ENCODE results near the gene ATP13A1.

The ATP13A1 gene

DNA sequence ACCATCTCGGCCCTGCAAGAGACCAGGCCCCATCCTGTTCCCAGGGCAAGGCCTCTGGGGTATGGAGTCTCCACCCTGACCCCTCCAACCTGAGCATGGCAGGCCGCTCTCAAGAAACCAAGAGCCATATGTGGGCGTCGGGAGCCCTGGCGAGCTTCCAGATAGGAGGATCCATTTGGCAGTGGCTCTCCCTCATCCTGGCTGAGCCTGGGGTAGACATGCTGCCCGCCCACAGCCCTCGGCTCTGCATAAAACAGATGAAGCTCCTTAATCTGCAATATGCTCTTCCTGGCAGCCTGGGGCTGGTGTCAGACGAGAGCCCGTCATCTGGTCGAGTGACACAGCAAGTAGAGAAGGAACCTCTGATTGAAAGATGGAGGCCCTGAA, 6.1 kb downstream of the ATP13A1 start:
- peaks cover 24% of the 10 kb centered on the region for H3K4me1 Mint-ChIP-seq (ENCODE audit: low read depth)
- intact Hi-C loops (cut with micrococcal nuclease) = no loop called here

GRCh38 chr19:19656451-19657396, 6.8 kb downstream of the ATP13A1 start:
- Mint-ChIP-seq H3K9me3 (no peaks in the 10 kb centered on the region), H3K27me3 (no peaks in the 10 kb centered on the region), H3K36me3 (ENCODE audit: low read depth) (peaks cover 98% of the 10 kb centered on the region), H3K4me1 (ENCODE audit: low read depth) (peaks cover 24% of the 10 kb centered on the region), H3K4me3 (no peak overlapping the region), H3K27ac (no peak overlapping the region)
- intact Hi-C loops (cut with micrococcal nuclease) = no loop called here

More for the DNA sequence above, 6.1 kb downstream of the ATP13A1 start:
- H3K27me3 Mint-ChIP-seq = no peaks in the 10 kb centered on the region
- H3K9me3 Mint-ChIP-seq = no peaks in the 10 kb centered on the region
- H3K36me3 Mint-ChIP-seq (ENCODE audit: low read depth) = peaks cover 92% of the 10 kb centered on the region
- H3K27ac Mint-ChIP-seq = no peak overlapping the region
- no peak overlapping the region for H3K4me3 Mint-ChIP-seq

- H3K27me3 Mint-ChIP-seq = no peaks in the 10 kb centered on the region
- no peak overlapping the region for H3K4me3 Mint-ChIP-seq
- H3K9me3 Mint-ChIP-seq = no peaks in the 10 kb centered on the region
- peaks cover 98% of the 10 kb centered on the region for H3K36me3 Mint-ChIP-seq (ENCODE audit: low read depth)
- H3K4me1 Mint-ChIP-seq (ENCODE audit: low read depth) = peaks cover 21% of the 10 kb centered on the region
- H3K27ac Mint-ChIP-seq = no peak overlapping the region
- intact Hi-C loops (cut with micrococcal nuclease) = no loop called here
These were observed 7.7 kb downstream of the ATP13A1 start for GRCh38 chr19:19655641-19656343.

GRCh38 chr19:19655051-19655594, 8.4 kb downstream of the ATP13A1 start:
- no peak overlapping the region for H3K27ac Mint-ChIP-seq
- no peaks in the 10 kb centered on the region for H3K27me3 Mint-ChIP-seq
- H3K4me3 Mint-ChIP-seq = no peak overlapping the region
- H3K4me1 Mint-ChIP-seq (ENCODE audit: low read depth) = peaks cover 19% of the 10 kb centered on the region
- intact Hi-C loops (cut with micrococcal nuclease) = no loop called here
- H3K9me3 Mint-ChIP-seq = no peaks in the 10 kb centered on the region
- H3K36me3 Mint-ChIP-seq (ENCODE audit: low read depth) = peaks cover 100% of the 10 kb centered on the region

DNA sequence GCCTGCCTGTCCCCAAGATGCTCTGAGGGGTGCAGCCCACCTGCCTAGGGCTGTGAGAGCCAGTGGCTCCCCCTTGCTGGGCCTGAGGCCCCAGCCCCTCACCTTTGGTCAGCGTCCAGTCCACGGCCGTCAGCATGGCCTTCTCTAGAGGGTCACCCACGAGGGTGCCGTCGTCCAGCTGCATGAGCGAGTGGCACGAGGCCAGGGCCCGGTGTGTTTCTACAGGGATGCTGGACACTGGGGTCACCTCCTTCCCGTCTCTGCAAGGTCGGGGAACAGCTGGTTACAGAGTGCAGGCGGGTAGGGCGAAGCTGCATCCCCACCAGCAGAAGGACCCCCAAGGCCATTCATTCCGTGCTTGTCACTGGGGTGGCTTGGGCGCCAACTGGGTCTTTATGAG, 9.0 kb downstream of the ATP13A1 start:
- no peak overlapping the region for H3K27ac Mint-ChIP-seq
- intact Hi-C loops (cut with micrococcal nuclease) = no loop called here
- peaks cover 14% of the 10 kb centered on the region for H3K4me1 Mint-ChIP-seq (ENCODE audit: low read depth)
- peaks cover 100% of the 10 kb centered on the region for H3K36me3 Mint-ChIP-seq (ENCODE audit: low read depth)
- H3K27me3 Mint-ChIP-seq = no peaks in the 10 kb centered on the region
- H3K4me3 Mint-ChIP-seq = no peak overlapping the region
- H3K9me3 Mint-ChIP-seq = no peaks in the 10 kb centered on the region

- Mint-ChIP-seq H3K4me3 (no peak overlapping the region), H3K27me3 (no peaks in the 10 kb centered on the region), H3K27ac (no peak overlapping the region), H3K9me3 (no peaks in the 10 kb centered on the region), H3K4me1 (ENCODE audit: low read depth) (peaks cover 14% of the 10 kb centered on the region), H3K36me3 (ENCODE audit: low read depth) (peaks cover 100% of the 10 kb centered on the region)
- intact Hi-C loops (cut with micrococcal nuclease) = no loop called here
These were observed 9.8 kb downstream of the ATP13A1 start for GRCh38 chr19:19653597-19654147.

DNA sequence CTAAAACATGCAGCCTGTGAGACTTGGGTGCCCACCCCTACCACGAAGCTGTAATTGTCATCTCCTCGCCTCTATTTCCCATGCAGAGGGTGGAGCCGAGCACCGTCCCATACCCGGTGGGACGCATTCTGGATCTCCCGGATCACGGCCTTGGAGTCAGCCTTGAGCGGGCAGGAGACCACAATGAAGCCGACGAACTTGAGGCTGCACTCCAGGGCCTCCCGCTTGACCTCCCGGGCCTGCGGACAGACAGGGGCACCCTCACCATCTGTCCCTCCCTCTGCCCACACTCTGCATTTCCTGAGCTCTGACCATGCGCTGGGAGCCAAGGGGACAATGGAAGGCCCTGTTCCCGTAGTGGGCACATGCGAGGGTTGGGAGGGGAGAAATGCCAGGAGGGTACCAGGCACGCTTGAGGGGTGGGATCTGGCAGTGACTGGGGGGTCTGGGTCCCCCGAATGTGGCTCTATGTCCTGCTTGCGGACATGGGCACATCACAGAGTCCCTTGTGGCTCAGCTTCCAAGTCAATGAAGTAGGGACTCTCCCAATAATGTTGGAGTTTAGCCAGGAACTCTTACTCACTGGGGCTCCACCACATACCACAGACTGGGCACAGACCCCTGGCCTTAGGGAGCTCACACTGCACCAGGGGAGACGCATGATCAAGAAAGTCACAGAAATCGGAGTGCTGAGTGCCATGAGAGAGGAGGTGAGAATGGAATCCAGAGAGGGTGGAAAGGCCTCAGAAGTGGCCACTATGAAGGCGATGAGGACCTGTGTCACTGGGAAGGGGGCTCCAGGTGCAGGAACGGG, 10.8 kb downstream of the ATP13A1 start:
- intact Hi-C loops (cut with micrococcal nuclease) = no loop called here
- Mint-ChIP-seq H3K27me3 (no peaks in the 10 kb centered on the region), H3K4me1 (ENCODE audit: low read depth) (peaks cover 14% of the 10 kb centered on the region), H3K9me3 (no peaks in the 10 kb centered on the region), H3K27ac (no peak overlapping the region), H3K4me3 (no peak overlapping the region), H3K36me3 (ENCODE audit: low read depth) (peaks cover 100% of the 10 kb centered on the region)

GRCh38 chr19:19651076-19651475, 12.4 kb downstream of the ATP13A1 start:
- H3K36me3 Mint-ChIP-seq (ENCODE audit: low read depth) = peaks cover 100% of the 10 kb centered on the region
- intact Hi-C loops (cut with micrococcal nuclease) = no loop called here
- no peak overlapping the region for H3K27ac Mint-ChIP-seq
- no peaks in the 10 kb centered on the region for H3K9me3 Mint-ChIP-seq
- no peaks in the 10 kb centered on the region for H3K27me3 Mint-ChIP-seq
- H3K4me3 Mint-ChIP-seq = no peak overlapping the region
- peaks cover 14% of the 10 kb centered on the region for H3K4me1 Mint-ChIP-seq (ENCODE audit: low read depth)

- Mint-ChIP-seq H3K27me3 (no peaks in the 10 kb centered on the region), H3K9me3 (no peaks in the 10 kb centered on the region), H3K36me3 (ENCODE audit: low read depth) (peaks cover 100% of the 10 kb centered on the region), H3K27ac (no peak overlapping the region), H3K4me3 (no peak overlapping the region), H3K4me1 (ENCODE audit: low read depth) (peaks cover 14% of the 10 kb centered on the region)
- intact Hi-C loops (cut with micrococcal nuclease) = no loop called here
These were observed 13.1 kb downstream of the ATP13A1 start for GRCh38 chr19:19650331-19650730.

DNA sequence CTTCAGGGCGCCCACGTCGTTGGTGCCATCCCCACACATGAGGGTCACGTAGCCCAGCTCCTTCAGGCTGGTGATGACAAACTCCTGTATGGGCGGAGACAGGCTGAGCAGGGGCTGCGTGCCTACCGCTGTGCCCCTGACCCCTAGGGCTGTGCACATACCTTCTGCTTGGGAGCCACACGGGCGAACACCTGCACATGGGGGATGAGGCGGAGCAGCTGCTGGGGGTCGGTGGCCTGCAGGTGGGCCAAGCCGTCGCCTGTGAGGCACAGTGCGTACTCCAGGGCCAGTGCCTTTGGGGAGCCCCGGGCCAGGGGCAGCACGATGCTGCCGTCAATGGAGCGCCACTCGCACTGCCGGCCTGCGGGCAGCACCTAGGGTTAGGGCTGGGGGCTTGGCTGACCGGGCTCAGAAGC, 13.9 kb downstream of the ATP13A1 start:
- intact Hi-C loops (cut with micrococcal nuclease) = no loop called here
- Mint-ChIP-seq H3K27me3 (no peaks in the 10 kb centered on the region), H3K4me3 (no peak overlapping the region), H3K27ac (no peak overlapping the region), H3K4me1 (ENCODE audit: low read depth) (peaks cover 14% of the 10 kb centered on the region), H3K36me3 (ENCODE audit: low read depth) (peaks cover 100% of the 10 kb centered on the region), H3K9me3 (no peaks in the 10 kb centered on the region)

GRCh38 chr19:19649155-19649554, 14.3 kb downstream of the ATP13A1 start:
- Mint-ChIP-seq H3K36me3 (ENCODE audit: low read depth) (peaks cover 100% of the 10 kb centered on the region), H3K4me1 (ENCODE audit: low read depth) (peaks cover 14% of the 10 kb centered on the region)

GRCh38 chr19:19647037-19647835, 16.2 kb downstream of the ATP13A1 start:
- H3K4me3 Mint-ChIP-seq = no peak overlapping the region
- peaks cover 100% of the 10 kb centered on the region for H3K36me3 Mint-ChIP-seq (ENCODE audit: low read depth)
- peak overlapping the region; percentile 33 for H3K27ac Mint-ChIP-seq
- H3K9me3 Mint-ChIP-seq = no peaks in the 10 kb centered on the region
- no peaks in the 10 kb centered on the region for H3K27me3 Mint-ChIP-seq
- intact Hi-C loops (cut with micrococcal nuclease) = no loop called here
- H3K4me1 Mint-ChIP-seq (ENCODE audit: low read depth) = peaks cover 20% of the 10 kb centered on the region

More at GRCh38 chr19:19649155-19649554, 14.3 kb downstream of the ATP13A1 start:
- intact Hi-C loops (cut with micrococcal nuclease) = no loop called here
- H3K27ac Mint-ChIP-seq = no peak overlapping the region
- no peak overlapping the region for H3K4me3 Mint-ChIP-seq
- no peaks in the 10 kb centered on the region for H3K27me3 Mint-ChIP-seq
- H3K9me3 Mint-ChIP-seq = no peaks in the 10 kb centered on the region

Measured in dendritic cell treated with granulocyte-macrophage colony-stimulating factor and Interleukin-4, amounts not matched to agents 40 ng/mL and 50 ng/mL, for 4 days (primary cell).